GM19240 (cell line): ENCODE results near the gene DHRS4L2.
"Not testable (repeated sequence)": the region's sequence is repeated elsewhere in the genome, so short reads cannot be mapped to it uniquely, and the experiment has no call there.

Experiments
- DNase-seq: peaks from one replicate; pipeline ENCODE4 v3.0.0; 2011; ENCODE audit warnings: low spot score; ENCODE audit not compliant: insufficient read length

DHRS4L2 gene

DNA sequence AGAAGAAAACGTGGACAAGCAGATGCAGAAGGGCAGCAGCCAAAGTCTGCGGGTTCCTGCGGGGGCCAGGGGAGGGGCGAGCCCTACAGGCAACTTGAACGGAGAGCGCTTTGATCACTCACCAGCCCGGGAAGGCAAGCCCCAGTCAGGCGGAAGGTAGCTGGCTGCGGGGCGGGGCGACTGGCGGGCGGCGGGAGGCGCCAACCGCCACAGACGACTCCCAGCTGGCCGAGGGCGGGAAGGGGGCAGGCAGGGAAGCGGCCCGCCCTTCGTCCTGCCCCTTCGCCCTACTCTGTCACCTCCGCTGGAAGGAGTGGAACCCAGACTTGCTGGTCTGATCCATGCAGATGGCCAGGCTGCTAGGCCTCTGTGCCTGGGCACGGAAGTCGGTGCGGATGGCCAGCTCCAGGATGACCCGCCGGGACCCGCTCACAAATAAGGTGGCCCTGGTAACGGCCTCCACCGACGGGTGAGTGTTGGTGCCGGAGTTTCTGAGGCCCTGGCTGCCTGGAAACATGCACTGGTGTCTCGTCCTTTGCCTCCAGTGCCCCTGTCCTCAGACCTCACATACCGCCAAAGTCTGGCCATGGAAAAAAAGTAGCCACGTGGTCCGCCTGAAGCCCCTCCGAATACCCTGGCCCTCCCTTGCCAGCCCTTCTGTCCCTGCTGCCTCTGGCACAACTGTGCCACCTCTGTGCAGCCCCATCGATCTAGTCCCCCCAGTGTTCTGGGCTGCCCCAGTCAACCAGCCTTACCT is at the start of gene DHRS4L2:
Gene DHRS4L2, plus strand, starts transcription at position 323 of the 757 bp plus-strand sequence. Its CDS starts 19 bp downstream, at position 342.
- DNase-seq = peak; percentile 42

- no peak for DNase-seq
Observed at GRCh38 chr14:23939607-23940326, 49.0 kb upstream of the DHRS4L2 start.

GRCh38 chr14:23941230-23941629 is 47.5 kb upstream of the DHRS4L2 start:
- DNase-seq = no peak

GRCh38 chr14:23941669-23942068 is 47.1 kb upstream of the DHRS4L2 start:
- no peak for DNase-seq

GRCh38 chr14:23942587-23942986 is 46.1 kb upstream of the DHRS4L2 start:
- no peak for DNase-seq

DNA sequence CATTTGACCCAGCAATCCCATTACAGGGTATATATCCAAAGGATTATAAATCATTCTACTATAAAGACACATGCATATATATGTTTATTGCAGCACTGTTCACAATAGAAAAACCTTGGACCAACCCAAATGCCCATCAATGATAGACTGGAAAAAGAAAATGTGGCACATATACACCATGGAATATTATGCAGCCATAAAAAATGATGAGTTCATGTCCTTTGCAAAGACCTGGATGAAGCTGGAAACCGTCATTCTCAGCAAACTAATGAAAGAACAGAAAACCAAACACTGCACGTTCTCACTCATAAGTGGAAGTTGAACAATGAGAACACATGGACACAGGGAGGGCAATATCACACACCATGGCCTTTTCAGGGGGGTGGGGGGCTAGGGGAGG is 39.7 kb upstream of the DHRS4L2 start:
- not testable (repeated sequence) for DNase-seq

- DNase-seq = no peak
Observed at GRCh38 chr14:23950411-23951135, 38.2 kb upstream of the DHRS4L2 start.

- not testable (repeated sequence) for DNase-seq
Observed at GRCh38 chr14:23951136-23951466, 37.6 kb upstream of the DHRS4L2 start.

DNA sequence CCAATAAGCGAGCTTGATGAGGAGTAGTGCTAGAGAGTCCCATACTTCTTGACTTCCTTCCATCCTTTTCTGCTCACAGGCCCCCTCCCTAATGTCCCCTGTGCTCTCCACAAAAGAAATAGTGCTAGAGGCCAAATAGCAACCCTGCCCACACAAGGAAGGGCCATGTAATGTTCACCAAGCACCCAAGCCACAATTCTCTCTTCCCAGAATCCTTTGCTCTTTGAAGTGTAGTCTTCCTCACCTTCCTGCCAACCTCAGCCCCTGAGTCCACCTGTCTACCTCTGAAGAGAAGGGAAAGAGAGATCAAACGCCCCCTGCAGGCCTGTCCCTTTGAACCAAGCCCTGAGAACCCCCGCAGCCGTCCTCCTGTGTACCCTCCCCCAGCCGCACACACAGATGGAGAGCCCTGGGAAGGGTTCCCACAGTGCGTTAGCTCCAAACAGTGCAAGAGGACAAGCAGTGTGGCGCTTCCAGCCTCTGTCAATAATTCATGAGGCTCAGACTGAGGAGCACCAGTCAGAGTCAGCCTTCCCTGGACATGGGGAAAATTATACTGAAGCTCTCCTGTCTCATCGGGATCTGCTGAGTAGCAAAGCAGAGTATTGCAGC is 37.0 kb upstream of the DHRS4L2 start:
- DNase-seq = no peak

- DNase-seq = not testable (repeated sequence)
Observed at GRCh38 chr14:23953116-23953463, 35.6 kb upstream of the DHRS4L2 start.

DNA sequence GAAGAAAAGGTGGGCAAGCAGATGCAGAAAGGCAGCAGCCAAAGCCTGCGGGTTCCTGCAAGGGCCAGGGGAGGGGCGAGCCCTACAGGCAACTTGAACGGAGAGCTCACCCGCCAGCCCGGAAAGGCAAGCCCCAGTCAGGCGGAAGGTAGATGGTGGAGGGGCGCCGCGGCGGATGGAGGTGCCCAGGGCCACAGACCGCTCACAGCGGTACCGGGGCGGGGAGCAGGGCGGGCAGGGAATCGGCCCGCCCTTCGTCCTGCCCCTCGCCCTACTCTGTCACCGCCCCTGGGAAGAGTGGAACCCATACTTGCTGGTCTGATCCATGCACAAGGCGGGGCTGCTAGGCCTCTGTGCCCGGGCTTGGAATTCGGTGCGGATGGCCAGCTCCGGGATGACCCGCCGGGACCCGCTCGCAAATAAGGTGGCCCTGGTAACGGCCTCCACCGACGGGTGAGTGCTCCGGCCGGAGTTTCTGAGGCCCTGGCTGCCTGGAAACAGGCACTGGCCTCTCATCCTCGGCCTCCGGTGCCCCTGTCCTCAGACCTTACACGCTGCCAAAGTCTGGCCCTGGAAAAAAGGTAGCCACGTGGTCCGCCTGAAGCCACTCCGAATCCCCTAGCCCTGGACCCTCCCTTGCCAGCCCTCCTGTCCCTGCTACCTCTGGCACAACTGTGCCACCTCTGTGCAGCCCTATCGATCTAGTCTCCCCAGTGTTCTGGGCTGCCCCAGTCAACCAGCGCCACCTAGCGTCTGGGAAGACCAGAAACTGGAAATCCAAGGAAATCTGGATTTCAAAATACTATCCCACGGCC is 35.1 kb upstream of the DHRS4L2 start, which contains the start of gene DHRS4:
Gene DHRS4, plus strand, starts transcription at position 307 of the 815 bp plus-strand sequence. Its CDS starts 19 bp downstream, at position 326.
- DNase-seq = peak; percentile 32

- not testable (repeated sequence) for DNase-seq
Observed at GRCh38 chr14:23954279-23954614, 34.5 kb upstream of the DHRS4L2 start.

DNA sequence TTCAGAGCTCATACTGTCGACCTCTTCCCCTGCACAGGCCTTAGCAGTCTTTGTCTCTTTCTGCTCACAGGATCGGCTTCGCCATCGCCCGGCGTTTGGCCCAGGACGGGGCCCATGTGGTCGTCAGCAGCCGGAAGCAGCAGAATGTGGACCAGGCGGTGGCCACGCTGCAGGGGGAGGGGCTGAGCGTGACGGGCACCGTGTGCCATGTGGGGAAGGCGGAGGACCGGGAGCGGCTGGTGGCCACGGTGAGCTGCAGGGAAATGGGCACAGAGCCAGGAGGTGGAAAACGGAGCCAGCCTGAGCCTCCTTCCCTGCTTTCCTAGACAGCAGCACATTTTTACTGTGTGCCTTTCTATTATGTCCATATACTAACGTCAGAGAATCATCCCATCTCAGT is 33.8 kb upstream of the DHRS4L2 start:
- not testable (repeated sequence) for DNase-seq

DNA sequence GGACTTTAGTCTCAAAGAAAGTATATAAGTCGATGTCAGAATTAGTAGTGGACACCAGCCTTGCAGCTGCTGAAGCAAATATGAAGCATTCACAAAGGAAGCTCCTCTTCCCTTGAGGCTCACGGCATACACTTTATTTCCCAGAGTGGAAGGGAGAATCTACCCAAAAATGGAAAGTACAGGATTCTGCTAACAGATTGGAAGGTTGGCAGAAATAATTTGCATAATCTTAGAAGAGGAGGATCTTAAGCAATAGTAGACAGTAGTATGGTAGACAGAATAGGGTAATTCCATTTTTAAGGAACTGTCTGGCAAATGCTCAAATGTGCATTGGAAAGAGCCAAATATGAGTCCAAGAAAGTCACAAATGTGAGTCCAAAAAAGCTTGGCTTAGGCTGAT is 32.9 kb upstream of the DHRS4L2 start:
- DNase-seq = not testable (repeated sequence)

GRCh38 chr14:23957913-23958569 is 30.7 kb upstream of the DHRS4L2 start:
- not testable (repeated sequence) for DNase-seq

DNA sequence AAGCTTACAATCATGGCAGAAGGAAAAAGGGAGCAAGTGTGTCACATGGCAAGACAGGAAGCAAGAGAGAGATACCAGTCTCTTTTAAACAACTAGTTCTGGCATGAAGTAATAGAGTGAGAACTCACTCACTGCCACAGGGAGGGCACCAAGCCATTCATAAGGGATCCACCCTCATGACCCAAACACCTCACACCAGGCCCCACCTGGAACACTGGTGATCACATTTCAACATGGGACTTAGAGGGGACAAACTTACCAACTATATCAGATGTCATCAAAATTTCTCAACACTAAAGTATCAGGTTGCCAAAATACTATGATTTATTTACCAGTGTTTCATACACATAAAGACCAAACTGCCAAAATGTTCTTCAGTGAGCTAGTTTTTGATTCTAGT is 27.8 kb upstream of the DHRS4L2 start:
- DNase-seq = not testable (repeated sequence)

DNA sequence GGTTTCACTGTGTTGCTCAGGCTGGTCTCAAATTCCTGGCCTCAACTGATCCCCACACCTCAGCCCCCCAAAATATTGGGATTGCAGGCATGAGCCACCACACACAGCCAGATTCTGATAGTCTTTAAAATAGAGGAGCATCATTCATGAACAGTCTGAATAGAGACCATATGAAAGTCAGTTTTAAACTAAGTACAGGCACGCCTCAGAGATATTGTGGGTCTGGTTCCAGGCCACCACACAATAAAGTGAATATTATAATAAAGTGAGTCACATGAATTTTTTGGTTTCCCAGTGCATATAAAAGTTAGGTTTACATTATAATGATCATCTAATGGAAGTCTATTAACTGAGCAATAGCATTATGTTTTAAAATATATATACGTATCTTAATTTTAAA is 27.0 kb upstream of the DHRS4L2 start:
- not testable (repeated sequence) for DNase-seq

DNA sequence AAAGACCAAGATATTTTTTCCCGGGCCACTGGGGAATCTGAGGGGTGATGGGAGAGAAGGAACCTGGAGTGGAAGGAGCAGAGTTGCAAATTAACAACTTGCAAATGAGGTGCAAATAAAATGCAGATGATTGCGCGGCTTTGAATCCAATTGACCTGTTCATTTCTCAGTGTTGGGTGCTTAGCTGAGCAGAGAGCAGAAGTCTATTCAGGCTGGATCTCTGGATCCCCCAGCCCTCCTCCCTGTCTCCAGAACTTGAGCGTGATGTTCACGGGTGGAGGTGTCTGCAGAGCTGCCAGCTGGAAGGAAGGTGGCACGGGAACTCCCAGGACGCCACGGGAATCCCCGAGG is 19.6 kb upstream of the DHRS4L2 start:
- not testable (repeated sequence) for DNase-seq

GRCh38 chr14:23969481-23970282 is 19.0 kb upstream of the DHRS4L2 start:
- not testable (repeated sequence) for DNase-seq

GRCh38 chr14:23970283-23970659 is 18.5 kb upstream of the DHRS4L2 start:
- DNase-seq = not testable (repeated sequence)
